ENCODE measurements around the gene SUSD4.

DNA sequence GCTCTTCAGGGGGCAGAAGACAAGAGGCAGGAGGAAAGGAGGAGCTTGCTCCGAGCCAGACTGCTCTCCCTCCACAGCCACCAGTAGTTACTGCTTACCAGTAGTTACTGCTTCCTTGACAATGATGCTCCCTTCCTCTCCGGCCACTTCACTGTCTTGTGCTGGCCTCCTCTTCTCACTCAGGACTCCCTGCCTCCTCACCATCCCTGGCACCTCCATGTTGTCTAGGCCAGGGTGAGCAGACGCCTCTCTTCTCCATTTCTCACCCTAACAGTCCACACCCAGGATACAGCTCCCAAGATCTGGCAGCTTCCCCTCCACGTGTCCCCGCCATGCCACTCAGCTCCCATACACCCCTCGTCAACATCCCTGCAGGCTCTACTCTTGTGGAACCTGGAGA, 138.5 kb downstream of the SUSD4 start:
- TF ChIP-seq, protein P1, sequence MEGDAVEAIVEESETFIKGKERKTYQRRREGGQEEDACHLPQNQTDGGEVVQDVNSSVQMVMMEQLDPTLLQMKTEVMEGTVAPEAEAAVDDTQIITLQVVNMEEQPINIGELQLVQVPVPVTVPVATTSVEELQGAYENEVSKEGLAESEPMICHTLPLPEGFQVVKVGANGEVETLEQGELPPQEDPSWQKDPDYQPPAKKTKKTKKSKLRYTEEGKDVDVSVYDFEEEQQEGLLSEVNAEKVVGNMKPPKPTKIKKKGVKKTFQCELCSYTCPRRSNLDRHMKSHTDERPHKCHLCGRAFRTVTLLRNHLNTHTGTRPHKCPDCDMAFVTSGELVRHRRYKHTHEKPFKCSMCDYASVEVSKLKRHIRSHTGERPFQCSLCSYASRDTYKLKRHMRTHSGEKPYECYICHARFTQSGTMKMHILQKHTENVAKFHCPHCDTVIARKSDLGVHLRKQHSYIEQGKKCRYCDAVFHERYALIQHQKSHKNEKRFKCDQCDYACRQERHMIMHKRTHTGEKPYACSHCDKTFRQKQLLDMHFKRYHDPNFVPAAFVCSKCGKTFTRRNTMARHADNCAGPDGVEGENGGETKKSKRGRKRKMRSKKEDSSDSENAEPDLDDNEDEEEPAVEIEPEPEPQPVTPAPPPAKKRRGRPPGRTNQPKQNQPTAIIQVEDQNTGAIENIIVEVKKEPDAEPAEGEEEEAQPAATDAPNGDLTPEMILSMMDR (IDR thresholded peaks at IDR 0.05) = no peak
- TF ChIP-seq POLR2AphosphoS5 (IDR thresholded peaks at IDR 0.05) = no peak
